M059J (cell line): ENCODE results near the gene SUZ12. TPM values are rescaled to one million over a fixed set of nuclear protein-coding genes. Genes with fewer than 3 reads are reported as not detected.
"Not testable (repeated sequence)": the region's sequence is repeated elsewhere in the genome, so short reads cannot be mapped to it uniquely, and the experiment has no call there.

ENCODE experiments used
- DNase-seq: peaks from one replicate; pipeline ENCODE4 v3.0.0-alpha.2; 2012; ENCODE audit warnings: low read depth
- total RNA-seq: library from RNA; depleted of rRNA; stranded (reverse); fragments of >200 nt; shearing (Covaris generic); gene quantifications from 2 replicates; pipeline ENCODE4 v1.2.3, GENCODE V29; 2014; rRNA removed

SUZ12 gene
- total RNA-seq, 1 experiment from 2014 or later, result 30.5 TPM

GRCh38 chr17:32040246-32040645 is 103.4 kb downstream of the SUZ12 start:
- not testable (repeated sequence) for DNase-seq

DNA sequence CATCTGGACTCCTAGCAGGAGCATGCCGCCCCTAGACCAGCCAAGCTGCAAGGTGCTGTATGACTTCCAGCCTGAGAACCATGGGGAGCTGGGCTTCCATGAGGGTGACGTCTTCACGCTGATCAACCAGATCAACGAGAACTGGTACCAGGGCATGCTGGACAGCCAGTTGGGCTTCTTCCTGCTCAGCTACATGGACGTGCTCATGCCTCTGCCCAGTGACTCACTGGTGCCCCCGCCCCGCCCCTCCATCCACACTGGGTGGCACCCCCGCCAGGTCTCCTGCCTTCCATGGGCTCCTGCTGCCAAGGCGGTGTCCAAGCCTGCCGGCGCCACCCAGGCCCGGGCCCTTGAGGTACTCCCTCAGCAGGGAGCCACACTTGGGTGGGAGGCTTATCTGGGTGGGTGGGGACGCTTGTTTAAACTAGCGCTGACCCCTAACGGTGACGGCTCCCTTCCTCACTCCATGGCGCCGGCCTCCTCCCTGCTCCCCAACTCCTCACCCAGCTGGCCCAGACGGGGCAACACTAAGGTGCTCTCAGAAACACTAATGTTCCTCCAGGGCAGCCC is 104.6 kb downstream of the SUZ12 start:
- not testable (repeated sequence) for DNase-seq

- not testable (repeated sequence) for DNase-seq
Observed at GRCh38 chr17:32042266-32042665, 105.5 kb downstream of the SUZ12 start.

- DNase-seq, result not testable (repeated sequence)
Observed at GRCh38 chr17:32045611-32046010, 108.8 kb downstream of the SUZ12 start.

- not testable (repeated sequence) for DNase-seq
Observed at GRCh38 chr17:32047663-32048062, 110.9 kb downstream of the SUZ12 start.

Other genes with a start within 250 kb of the SUZ12 start
- 206 and 234 TPM in 2 replicates for gene COPRS, start 77.8 kb upstream of the SUZ12 start, total RNA-seq
- 33.8 and 44.4 TPM in 2 replicates for gene UTP6, start 35.3 kb upstream of the SUZ12 start, total RNA-seq
- 8.7 and 12.9 TPM in 2 replicates for gene LRRC37B, start 70.4 kb downstream of the SUZ12 start, total RNA-seq
- gene RHOT1, start 205.5 kb downstream of the SUZ12 start, total RNA-seq, result 32.1 and 39.1 TPM in 2 replicates